WTC11 (cell line): ENCODE measurements around the gene FAM193A.

Experiments
- MYBL2 ChIP-seq: sonication (generic); formaldehyde crosslinking; IDR thresholded peaks from 2 replicates; pipeline ENCODE4 v1.8.1; 2023; ENCODE audit warnings: mild to moderate bottlenecking, moderate library complexity, missing genetic modification reagents
- NFE2L1 ChIP-seq: sonication (generic); formaldehyde crosslinking; IDR thresholded peaks from 2 replicates; pipeline ENCODE4 v1.8.1; 2023; ENCODE audit warnings: missing genetic modification reagents
- TEAD1 ChIP-seq: sonication (generic); formaldehyde crosslinking; IDR thresholded peaks from 2 replicates; pipeline ENCODE4 v1.8.0; 2022; ENCODE audit warnings: mild to moderate bottlenecking, missing genetic modification reagents
- TF ChIP-seq, protein P1 (sequence below): sonication (generic); formaldehyde crosslinking; conservative IDR thresholded peaks from 2 replicates; pipeline ENCODE4 v1.8.1; 2022; ENCODE audit warnings: mild to moderate bottlenecking, missing genetic modification reagents
- TF ChIP-seq, protein P2 (sequence below): fragments of 200-600 bp; IDR thresholded peaks from 2 replicates; pipeline ENCODE4 v1.8.0; 2022; ENCODE audit warnings: antibody characterized with exemption
- TF ChIP-seq, protein P3 (sequence below): sonication (generic); formaldehyde crosslinking; IDR thresholded peaks from 2 replicates; pipeline ENCODE4 v1.8.0; 2022; ENCODE audit warnings: mild to moderate bottlenecking, missing genetic modification reagents

DNA sequence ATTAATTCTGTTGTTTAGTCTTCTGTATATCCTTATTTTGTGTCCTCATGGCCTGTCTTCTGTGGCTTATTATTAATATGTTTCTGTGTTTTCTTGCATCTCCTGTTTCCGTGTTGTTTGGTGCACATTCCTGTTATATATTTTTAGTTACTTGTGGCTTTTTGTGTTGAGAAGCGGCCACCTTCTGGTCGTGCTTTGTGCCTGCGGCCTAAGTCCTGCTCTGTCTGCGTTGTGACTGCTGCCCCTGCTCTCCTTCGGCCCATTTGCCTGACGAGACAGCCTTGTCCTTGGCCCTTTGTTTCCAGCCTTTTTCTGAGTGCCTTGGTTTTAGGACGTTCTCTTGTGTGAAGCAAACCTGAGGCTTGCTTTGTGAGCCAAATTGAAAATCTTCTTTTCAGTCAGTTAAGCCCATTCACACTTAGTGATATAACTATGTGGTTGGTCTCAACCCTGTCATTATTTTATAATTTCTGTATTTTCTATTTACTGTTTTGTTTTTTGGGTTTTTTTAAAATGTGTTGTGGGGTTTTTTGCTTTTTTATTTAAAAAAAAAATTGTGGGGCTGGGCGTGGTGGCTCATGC, 175.9 kb downstream of the FAM193A start:
- TF ChIP-seq, protein P1, sequence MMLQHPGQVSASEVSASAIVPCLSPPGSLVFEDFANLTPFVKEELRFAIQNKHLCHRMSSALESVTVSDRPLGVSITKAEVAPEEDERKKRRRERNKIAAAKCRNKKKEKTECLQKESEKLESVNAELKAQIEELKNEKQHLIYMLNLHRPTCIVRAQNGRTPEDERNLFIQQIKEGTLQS = no peak
- TF ChIP-seq NFE2L1 (CRISPR knock-in tag) (no peak), TEAD1 (CRISPR knock-in tag) (no peak), MYBL2 (CRISPR knock-in tag) (no peak)
- TF ChIP-seq, protein P2, sequence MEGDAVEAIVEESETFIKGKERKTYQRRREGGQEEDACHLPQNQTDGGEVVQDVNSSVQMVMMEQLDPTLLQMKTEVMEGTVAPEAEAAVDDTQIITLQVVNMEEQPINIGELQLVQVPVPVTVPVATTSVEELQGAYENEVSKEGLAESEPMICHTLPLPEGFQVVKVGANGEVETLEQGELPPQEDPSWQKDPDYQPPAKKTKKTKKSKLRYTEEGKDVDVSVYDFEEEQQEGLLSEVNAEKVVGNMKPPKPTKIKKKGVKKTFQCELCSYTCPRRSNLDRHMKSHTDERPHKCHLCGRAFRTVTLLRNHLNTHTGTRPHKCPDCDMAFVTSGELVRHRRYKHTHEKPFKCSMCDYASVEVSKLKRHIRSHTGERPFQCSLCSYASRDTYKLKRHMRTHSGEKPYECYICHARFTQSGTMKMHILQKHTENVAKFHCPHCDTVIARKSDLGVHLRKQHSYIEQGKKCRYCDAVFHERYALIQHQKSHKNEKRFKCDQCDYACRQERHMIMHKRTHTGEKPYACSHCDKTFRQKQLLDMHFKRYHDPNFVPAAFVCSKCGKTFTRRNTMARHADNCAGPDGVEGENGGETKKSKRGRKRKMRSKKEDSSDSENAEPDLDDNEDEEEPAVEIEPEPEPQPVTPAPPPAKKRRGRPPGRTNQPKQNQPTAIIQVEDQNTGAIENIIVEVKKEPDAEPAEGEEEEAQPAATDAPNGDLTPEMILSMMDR = no peak
- TF ChIP-seq, protein P3, sequence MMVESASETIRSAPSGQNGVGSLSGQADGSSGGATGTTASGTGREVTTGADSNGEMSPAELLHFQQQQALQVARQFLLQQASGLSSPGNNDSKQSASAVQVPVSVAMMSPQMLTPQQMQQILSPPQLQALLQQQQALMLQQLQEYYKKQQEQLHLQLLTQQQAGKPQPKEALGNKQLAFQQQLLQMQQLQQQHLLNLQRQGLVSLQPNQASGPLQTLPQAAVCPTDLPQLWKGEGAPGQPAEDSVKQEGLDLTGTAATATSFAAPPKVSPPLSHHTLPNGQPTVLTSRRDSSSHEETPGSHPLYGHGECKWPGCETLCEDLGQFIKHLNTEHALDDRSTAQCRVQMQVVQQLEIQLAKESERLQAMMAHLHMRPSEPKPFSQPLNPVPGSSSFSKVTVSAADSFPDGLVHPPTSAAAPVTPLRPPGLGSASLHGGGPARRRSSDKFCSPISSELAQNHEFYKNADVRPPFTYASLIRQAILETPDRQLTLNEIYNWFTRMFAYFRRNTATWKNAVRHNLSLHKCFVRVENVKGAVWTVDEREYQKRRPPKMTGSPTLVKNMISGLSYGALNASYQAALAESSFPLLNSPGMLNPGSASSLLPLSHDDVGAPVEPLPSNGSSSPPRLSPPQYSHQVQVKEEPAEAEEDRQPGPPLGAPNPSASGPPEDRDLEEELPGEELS (CRISPR knock-in tag) = no peak
